Activated T-cell treated with anti-CD3 and anti-CD28 coated beads, Interleukin-2, amount 50 U/mL, for 4 hours (primary cell): ENCODE data around the gene PITX1. TPM values are rescaled to one million over a fixed set of nuclear protein-coding genes. Genes with fewer than 3 reads are reported as not detected.
A peak's percentile ranks its signal among the peaks of the same experiment; 100 is the strongest.

Source experiments
- ATAC-seq, 2 donors: fragments of 200-7000 bp; cut with Tn5 transposase; one replicate each; pipeline ENCODE4 v1.10.0; 2021
- DNase-seq: peaks from one replicate; pipeline ENCODE4 v3.0.0-alpha.2; 2020
- H3K27me3 Mint-ChIP-seq: one replicate; pipeline ENCODE4 v1.8.0; 2021; ENCODE audit warnings: low read depth, mixed read lengths
- H3K36me3 Mint-ChIP-seq: one replicate; pipeline ENCODE4 v1.8.0; 2022; ENCODE audit warnings: mixed read lengths; ENCODE audit not compliant: insufficient read depth
- H3K4me1 Mint-ChIP-seq: one replicate; pipeline ENCODE4 v1.8.0; 2021; ENCODE audit warnings: low read depth, mixed read lengths
- H3K4me3 Mint-ChIP-seq: one replicate; pipeline ENCODE4 v1.8.0; 2021; ENCODE audit warnings: mild to moderate bottlenecking, moderate library complexity, mixed read lengths
- H3K9me3 Mint-ChIP-seq: one replicate; pipeline ENCODE4 v1.8.0; 2021; ENCODE audit warnings: mixed read lengths
- total RNA-seq, 3 donors: library from RNA; stranded (reverse); gene quantifications; one replicate each; pipeline ENCODE4 v1.2.1, GENCODE V29; 2021

Gene PITX1
- total RNA-seq, 3 donors from 2014 or later, result 0.37 to 0.43 TPM; not detected in 1

DNA sequence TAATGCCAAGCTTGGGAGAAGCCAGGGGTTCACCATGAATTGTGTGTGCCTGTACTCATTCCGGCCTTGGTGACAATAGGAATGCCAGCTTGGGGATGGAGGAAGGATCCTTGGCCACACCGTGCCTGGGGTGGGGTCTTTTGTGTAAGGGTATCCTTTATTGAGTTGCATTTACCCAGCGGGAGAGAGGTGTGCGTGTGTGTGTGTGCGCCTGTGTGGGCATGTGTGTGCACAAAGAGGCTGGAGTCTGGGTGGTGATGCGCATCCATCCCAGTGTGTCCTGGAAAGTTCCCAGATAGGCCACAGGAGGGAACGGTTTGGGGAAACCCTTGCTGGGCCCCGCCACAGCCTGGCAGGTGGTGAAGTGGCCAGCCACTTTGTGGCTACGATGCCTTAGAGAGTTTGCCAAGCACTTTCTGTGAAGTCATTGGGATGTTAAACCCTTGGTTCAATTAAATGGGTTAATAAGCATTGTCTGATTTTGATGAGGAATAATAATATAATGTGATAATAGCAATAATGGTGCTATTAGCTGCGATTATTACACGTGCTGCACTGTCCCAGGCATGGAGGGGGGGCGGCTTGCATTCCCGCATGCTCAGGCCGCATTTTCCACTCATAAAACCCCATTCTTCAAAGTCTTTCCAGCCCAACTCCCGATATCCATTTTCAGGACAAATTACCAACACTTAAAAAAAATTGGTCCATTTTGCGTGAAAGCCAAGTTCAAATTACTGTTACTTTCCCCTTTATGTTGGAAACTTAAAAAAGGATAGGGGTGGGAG lies 13.7 kb downstream of the PITX1 start:
- DNase-seq (no peak), ATAC-seq (no peak)
- H3K36me3 Mint-ChIP-seq, result peaks cover 1% of the 10 kb centered on the region
- H3K4me3 Mint-ChIP-seq, result no peak overlapping the region
- H3K4me1 Mint-ChIP-seq, result no peaks in the 10 kb centered on the region
- H3K27me3 Mint-ChIP-seq, result peaks cover 4% of the 10 kb centered on the region
- H3K9me3 Mint-ChIP-seq, result no peaks in the 10 kb centered on the region

- peak; percentile 4 for DNase-seq
- no peaks in the 10 kb centered on the region for H3K9me3 Mint-ChIP-seq
- H3K4me1 Mint-ChIP-seq, result no peaks in the 10 kb centered on the region
- H3K4me3 Mint-ChIP-seq, result no peak overlapping the region
- no peak for ATAC-seq
- H3K27me3 Mint-ChIP-seq, result peaks cover 4% of the 10 kb centered on the region
- H3K36me3 Mint-ChIP-seq, result peaks cover 1% of the 10 kb centered on the region
These were observed 14.7 kb downstream of the PITX1 start for GRCh38 chr5:135019314-135019713.

DNA sequence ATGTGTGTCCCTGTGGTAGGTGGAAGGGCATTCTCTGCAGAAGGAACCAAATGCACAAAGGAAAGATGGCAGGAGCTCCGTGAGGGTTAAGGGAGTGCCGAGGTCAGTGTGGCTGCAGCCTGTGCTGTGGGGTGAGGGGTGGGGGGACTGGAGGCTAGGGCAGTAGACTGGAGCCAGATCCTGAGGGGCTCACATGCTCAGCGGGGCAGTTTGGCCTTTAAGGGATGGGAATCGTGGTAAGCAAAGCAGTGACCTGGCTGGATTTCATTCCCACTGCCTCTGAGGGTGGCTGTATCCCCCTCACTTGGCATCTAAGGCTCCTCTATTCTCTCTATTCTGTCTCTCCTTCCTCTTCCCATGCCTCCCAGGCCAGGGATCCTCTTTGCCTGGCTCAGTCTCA lies 15.6 kb downstream of the PITX1 start:
- H3K4me1 Mint-ChIP-seq, result no peaks in the 10 kb centered on the region
- peaks cover 4% of the 10 kb centered on the region for H3K27me3 Mint-ChIP-seq
- ATAC-seq (no peak), DNase-seq (no peak)
- H3K9me3 Mint-ChIP-seq, result no peaks in the 10 kb centered on the region
- H3K4me3 Mint-ChIP-seq, result no peak overlapping the region
- peaks cover 1% of the 10 kb centered on the region for H3K36me3 Mint-ChIP-seq

DNA sequence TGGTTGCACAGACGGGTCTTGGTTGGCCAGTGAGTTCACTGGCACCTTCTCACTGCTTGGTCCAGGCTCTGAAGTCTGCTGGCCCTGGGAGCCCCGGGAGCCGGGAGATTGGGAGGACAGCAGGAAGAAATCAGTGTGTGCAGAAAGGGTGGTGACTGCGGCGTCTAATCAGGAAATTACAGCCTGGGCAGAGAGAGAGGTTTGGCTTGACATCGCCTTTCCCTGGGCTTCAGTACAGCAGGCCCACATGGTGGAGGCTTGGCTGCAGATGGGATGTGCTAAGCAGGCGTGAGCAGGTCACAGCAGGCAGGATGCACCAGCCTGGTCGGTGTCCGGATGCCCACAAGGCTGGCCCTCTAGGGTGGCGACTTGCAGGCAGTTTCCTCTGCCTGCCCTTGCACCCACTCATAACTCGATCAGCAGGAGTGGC lies 17.2 kb downstream of the PITX1 start:
- ATAC-seq (no peak), DNase-seq (peak; percentile 2)
- H3K9me3 Mint-ChIP-seq, result no peaks in the 10 kb centered on the region
- H3K27me3 Mint-ChIP-seq, result peaks cover 1% of the 10 kb centered on the region
- no peaks in the 10 kb centered on the region for H3K4me1 Mint-ChIP-seq
- H3K36me3 Mint-ChIP-seq, result no peaks in the 10 kb centered on the region
- H3K4me3 Mint-ChIP-seq, result no peak overlapping the region

DNA sequence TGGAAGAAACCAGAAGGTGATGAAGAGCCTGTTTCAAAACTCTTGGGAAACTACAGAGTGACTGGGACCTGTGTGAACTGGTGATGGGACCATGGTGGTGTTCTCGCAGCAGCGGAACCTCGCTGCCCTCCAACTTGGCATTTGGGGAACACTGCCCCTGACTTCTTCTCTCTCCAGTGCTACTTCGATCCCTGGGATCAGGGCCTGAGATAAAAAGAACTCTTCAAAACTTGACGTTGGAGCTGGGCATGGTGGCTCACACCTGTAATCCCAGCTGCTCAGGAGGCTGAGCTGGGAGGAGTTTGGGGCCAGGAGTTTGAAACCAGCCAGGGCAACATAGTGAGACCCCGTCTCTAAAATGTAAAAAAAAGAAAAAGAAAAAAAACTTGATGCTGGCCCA lies 18.1 kb downstream of the PITX1 start:
- H3K4me3 Mint-ChIP-seq, result no peak overlapping the region
- ATAC-seq (no peak), DNase-seq (peak; percentile 0)
- no peaks in the 10 kb centered on the region for H3K36me3 Mint-ChIP-seq
- H3K4me1 Mint-ChIP-seq, result no peaks in the 10 kb centered on the region
- peaks cover 1% of the 10 kb centered on the region for H3K27me3 Mint-ChIP-seq
- H3K9me3 Mint-ChIP-seq, result no peaks in the 10 kb centered on the region

DNA sequence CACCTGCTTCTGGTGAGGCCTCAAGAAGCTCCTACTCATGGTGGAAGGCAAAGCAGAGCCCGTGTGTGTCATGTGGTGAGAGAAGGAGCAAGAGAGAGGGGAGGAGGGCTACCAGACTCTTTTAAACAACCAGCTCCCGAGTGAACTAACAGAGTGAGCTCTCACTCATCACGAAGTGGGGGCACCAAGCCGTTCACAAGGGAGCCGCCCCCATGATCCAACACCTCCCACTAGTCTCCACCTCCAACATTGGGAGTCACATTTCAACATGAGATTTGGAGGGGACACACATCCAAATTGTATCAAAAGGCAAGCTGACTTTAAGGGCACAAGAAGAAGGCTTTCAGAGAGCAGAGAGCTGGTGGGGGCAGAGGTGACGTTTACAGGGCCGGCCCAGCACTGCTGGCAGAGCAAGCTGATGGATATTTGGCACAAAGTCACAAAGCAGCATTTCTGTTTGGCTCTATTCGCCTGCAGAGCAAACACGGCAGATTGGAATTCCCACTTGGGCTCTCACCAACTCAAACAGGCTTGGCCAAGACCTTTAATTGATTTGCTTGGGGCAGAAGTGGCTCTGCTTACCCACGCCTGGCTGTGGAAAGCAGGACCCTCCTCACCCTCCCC lies 20.0 kb downstream of the PITX1 start:
- Mint-ChIP-seq H3K36me3 (no peaks in the 10 kb centered on the region), H3K9me3 (no peaks in the 10 kb centered on the region), H3K4me1 (no peaks in the 10 kb centered on the region), H3K4me3 (no peak overlapping the region), H3K27me3 (no peaks in the 10 kb centered on the region)
- ATAC-seq (no peak), DNase-seq (no peak)

DNA sequence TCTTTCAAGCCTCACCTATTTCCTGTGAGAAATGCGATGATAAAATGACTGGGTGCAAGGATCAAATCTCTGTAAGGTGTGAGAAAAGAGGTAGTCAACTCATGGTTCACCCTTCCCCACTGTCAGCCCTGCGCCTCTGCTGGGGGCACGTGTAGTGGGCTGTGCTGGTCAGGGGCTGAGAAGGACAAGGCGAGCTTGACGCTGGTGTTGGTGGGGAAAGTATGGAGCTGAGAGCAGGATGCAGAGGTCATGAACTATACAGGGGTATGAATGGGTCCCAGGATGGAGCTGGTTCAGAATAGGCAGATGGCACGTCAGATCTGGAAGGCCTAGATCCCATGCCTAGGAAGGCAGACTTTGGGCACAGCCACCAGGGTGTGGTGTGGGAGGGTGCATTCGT lies 20.6 kb downstream of the PITX1 start:
- Mint-ChIP-seq H3K4me3 (no peak overlapping the region), H3K27me3 (no peaks in the 10 kb centered on the region), H3K36me3 (no peaks in the 10 kb centered on the region), H3K9me3 (no peaks in the 10 kb centered on the region), H3K4me1 (no peaks in the 10 kb centered on the region)
- DNase-seq, result no peak
- ATAC-seq, result no peak

DNA sequence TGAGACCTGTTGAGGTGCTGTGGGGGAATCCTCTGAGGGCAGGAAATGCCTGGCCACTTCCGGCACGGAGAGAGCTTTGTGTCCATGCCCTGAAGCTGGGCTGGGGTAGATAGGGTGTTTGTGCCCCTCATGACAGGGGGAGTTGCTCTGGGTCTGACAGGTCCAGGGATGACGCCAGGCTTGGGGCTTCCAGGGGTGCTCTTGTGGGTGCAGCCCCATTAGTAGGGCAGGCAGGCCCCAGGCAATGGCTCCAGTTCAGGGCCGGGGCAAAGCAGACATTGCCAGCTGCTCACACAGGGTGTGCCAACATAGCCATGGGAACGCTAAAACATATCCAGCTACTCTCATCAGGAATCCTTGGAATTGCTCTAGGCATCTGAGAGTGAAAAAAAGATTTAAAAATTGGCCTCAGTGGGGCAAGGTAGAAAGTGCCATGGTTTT lies 21.1 kb downstream of the PITX1 start:
- DNase-seq, result no peak
- ATAC-seq, result no peak
- Mint-ChIP-seq H3K4me1 (no peaks in the 10 kb centered on the region), H3K9me3 (no peaks in the 10 kb centered on the region), H3K27me3 (no peaks in the 10 kb centered on the region), H3K36me3 (no peaks in the 10 kb centered on the region), H3K4me3 (no peak overlapping the region)

- ATAC-seq (no peak), DNase-seq (no peak)
- no peaks in the 10 kb centered on the region for H3K27me3 Mint-ChIP-seq
- H3K4me1 Mint-ChIP-seq, result no peaks in the 10 kb centered on the region
- H3K4me3 Mint-ChIP-seq, result no peak overlapping the region
- H3K36me3 Mint-ChIP-seq, result no peaks in the 10 kb centered on the region
- no peaks in the 10 kb centered on the region for H3K9me3 Mint-ChIP-seq
These were observed 21.9 kb downstream of the PITX1 start for GRCh38 chr5:135012033-135012588.

- Mint-ChIP-seq H3K27me3 (no peaks in the 10 kb centered on the region), H3K9me3 (no peaks in the 10 kb centered on the region), H3K36me3 (no peaks in the 10 kb centered on the region), H3K4me3 (no peak overlapping the region), H3K4me1 (no peaks in the 10 kb centered on the region)
- no peak for ATAC-seq
- no peak for DNase-seq
These were observed 22.5 kb downstream of the PITX1 start for GRCh38 chr5:135011355-135012032.

DNA sequence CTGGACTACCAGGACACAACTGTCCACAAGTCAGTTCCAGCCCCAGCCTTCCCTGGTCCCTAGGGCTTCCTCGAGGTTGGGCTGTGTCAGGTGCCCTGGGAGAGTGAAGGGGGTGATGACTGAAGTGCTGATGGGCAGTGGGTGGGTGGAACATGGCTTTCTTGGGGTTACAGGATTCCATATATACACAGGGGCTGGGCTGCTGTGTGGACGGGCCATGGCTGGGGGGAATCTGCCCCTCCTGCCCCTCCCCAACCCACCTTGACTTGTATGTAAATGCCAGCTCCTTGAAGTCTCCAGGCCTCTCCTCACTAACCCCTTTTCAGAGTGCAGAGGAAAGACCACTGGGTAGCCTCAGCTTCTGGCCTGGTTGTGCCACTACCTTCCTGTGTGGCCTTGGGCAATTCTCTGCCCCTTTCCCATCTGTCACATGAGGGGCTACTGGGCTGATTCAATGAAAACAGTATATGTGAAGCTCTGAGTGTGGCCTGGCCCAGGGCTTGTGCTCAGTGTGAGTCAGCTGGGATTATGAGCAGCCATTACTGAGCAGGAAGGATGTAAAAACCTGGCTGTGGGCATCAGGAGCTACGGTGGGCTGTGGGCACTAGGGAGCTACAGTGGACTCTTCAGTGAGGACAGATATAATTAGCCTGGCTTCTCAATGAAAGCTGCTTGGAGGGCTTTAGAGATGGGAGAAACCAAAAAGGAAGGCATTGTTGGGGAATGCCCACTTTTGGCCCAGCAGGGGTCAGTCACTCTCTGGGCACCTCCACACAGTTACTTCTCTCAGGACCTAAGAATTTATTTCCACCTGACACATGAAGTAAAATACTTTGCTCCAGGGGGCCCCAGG lies 23.3 kb downstream of the PITX1 start:
- Mint-ChIP-seq H3K27me3 (no peaks in the 10 kb centered on the region), H3K9me3 (no peaks in the 10 kb centered on the region), H3K36me3 (no peaks in the 10 kb centered on the region), H3K4me1 (no peaks in the 10 kb centered on the region), H3K4me3 (no peak overlapping the region)
- DNase-seq (no peak), ATAC-seq (peak in 1 of 2 donors; percentile 12)

DNA sequence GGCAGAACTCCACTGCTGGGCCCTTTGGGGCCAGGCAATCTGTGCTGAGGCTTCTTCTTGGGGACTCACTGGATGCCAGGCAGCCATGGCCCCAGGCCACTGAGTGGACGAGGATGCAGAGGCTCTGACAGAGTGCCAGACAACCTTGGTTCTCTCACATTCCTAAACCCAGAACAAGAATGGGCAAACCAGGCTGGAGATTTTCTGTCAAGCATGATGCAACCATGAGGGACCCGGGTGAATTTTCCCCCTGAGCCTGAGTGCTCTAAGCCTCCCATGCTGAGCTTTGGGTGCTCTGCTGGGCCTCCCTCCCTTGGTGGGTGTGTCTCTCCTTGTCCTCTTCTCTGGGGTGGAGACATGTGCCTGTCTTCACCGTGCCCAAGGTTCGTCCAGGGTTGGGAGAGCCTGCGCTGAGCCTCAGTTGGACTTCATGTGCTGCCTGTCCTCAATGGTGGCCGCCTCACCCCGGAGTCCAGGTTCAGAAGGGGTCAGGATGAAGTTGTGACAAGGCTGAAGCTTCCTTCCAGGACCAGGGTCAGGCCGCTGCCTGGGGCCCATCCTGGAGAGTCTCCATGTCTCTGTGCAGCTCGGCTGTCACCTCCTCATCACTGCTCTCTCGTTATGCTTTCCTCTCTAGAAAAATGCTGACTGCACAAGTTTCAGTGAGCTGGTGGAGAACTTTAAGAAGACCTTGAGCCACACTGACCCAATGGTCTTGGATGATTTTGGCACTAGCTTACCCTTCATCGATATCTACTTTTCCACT lies 24.1 kb downstream of the PITX1 start:
- ATAC-seq, result no peak
- no peaks in the 10 kb centered on the region for H3K4me1 Mint-ChIP-seq
- H3K36me3 Mint-ChIP-seq, result no peaks in the 10 kb centered on the region
- DNase-seq, result no peak
- H3K4me3 Mint-ChIP-seq, result no peak overlapping the region
- H3K27me3 Mint-ChIP-seq, result no peaks in the 10 kb centered on the region
- no peaks in the 10 kb centered on the region for H3K9me3 Mint-ChIP-seq

DNA sequence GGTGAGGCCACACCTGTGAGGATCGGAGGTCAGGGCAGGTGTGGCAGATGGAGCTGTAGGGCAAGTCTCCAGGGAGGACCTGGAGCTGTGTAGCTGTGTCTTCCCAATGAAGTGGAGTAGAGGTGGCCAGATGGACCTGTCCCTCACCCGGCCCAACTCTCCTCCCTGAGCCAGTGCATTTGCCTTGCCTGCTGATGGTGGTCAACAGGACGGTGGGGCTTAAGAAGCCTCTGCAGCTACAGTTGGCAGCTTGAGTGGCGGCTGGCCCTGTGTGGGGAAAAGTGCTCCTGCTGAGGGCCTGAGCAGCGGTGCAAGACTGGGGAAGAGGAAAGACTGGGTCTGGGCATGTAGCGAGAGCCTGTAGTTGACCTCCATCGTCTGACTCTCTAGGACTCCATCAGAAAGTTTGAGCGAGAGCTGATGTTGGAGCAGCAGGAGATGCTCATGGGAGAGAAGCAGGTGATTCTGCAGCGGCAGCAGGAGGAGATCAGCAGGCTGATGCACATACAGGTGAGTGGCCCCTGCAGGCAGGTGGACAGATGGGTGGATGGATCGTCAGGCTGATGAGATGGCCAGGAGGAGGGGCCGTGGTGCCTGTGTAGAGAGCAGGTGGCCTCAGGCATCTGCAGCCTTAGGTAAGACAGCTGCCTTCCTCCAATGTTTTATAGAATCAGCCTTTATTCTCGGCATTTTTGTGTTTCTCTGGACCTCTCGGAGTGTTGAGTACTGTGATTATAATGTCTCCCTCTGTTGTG lies 24.9 kb downstream of the PITX1 start:
- Mint-ChIP-seq H3K27me3 (no peaks in the 10 kb centered on the region), H3K36me3 (peaks cover 4% of the 10 kb centered on the region), H3K4me3 (no peak overlapping the region), H3K9me3 (no peaks in the 10 kb centered on the region), H3K4me1 (no peaks in the 10 kb centered on the region)
- DNase-seq, result no peak
- no peak for ATAC-seq
